ENCODE results near the gene ULBP1. TPM values are rescaled to one million over a fixed set of nuclear protein-coding genes. Genes with fewer than 3 reads are reported as not detected.
A peak's percentile ranks its signal among the peaks of the same experiment; 100 is the strongest.
"Not testable (repeated sequence)": the region's sequence is repeated elsewhere in the genome, so short reads cannot be mapped to it uniquely, and the experiment has no call there.

ULBP1 gene
- total RNA-seq, 4 donors from 2014 or later, result 0.32 to 0.38 TPM; not detected in 2

DNA sequence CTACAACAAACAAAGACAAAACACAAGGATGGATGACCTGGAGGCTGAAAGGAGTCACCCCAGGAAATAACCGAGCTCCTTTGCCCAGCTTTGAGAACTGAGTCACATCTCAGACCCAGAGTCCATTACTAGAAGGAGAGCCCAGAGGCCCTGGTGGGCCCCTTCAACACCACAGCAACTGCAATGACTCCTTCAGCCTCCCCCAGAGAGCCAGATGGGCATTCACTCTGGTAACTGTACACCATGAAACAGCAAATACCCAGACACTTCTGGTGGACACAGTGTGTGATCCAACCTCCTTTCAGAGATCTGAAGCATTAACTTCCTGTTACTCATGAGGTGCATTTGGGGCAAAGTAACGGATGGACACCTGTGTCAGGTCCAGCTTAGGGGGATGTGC is 39.0 kb downstream of the ULBP1 start:
- no peak overlapping the region for H3K4me3 ChIP-seq (ENCODE audit: low read depth, poor library complexity, severe bottlenecking)
- intact Hi-C loops (cut with DNase I; ENCODE audit: low total_unique reads), result no loop called here
- DNase-seq (ENCODE audit: low spot score in 2 of 2), result no peak
- WGBS, 2 donors, result 89 to 96% methylated on average over 2 of the region's 2 CpGs
- TF ChIP-seq POLR2A (IDR thresholded peaks at IDR 0.05) (no peak), CTCF (IDR thresholded peaks at IDR 0.05) (no peak)

DNA sequence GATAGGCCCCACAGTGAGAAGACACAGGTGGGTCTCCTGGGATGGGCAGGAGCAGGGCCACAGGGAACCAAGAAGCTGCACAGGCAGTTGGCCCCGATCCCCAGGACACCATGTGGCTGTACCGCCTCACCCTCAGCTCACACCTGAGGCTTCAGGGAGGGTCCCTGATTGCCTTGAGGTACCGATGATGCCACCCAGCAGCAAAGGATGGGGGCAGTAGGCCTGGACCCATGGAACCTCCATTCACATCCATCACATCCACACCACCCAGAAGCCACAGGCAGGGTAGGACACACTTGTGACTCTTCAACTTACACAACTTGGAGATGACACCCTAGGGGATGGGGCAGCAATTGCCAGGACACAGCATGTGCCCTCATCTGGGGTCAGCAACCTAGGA is 39.9 kb downstream of the ULBP1 start:
- intact Hi-C loops (cut with DNase I; ENCODE audit: low total_unique reads); H3K4me3 ChIP-seq (ENCODE audit: low read depth, poor library complexity, severe bottlenecking): not testable (repeated sequence)
- WGBS, 2 donors, result 83 to 92% methylated on average over 2 to 3 of the region's 3 CpGs
- DNase-seq (ENCODE audit: low spot score in 2 of 2), result peak in 1 of 2 donors; percentile 72

DNA sequence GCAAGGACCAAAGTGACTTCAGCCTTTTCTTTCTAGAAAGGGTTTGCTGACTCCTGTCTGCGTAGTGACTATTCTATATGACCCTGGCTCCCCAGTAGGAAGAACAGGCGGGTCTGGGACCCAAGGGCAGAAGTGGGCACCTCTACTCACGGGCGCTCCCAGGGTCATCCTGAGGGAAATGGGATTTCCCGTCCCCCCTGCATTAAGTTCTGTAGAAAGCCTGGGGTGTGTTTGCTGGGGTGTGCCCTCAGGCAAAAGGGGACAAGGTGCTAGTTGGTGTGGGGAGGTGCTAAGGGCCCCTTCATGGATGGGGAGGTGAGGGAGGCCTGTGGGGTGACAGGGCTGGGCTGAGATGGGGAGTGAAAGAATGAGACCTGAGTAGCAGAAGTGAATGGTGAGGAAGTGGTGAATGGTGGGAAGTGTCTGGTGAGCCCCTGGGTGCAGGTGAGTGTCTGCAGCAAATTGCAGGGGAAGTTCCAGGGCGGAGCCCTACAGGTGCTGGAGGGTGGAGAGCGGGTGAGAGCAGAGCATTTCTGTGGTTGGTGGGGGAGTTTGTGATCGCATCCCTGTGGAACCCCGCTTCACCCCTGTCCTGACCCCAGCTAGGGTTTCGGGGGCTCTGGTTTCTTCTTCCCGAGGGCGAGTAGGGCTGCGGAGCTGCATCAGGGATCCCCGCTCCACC is 40.5 kb downstream of the ULBP1 start:
- WGBS, 2 donors, result 40 to 51% methylated on average over 12 to 14 of the region's 14 CpGs
- intact Hi-C loops (cut with DNase I; ENCODE audit: low total_unique reads), result no loop called here
- peak overlapping the region; percentile 41 for H3K4me3 ChIP-seq (ENCODE audit: low read depth, poor library complexity, severe bottlenecking)
- DNase-seq (ENCODE audit: low spot score in 2 of 2), result peak in 1 of 2 donors; percentile 68
- no peak for TF ChIP-seq POLR2A (IDR thresholded peaks at IDR 0.05)
- TF ChIP-seq CTCF (IDR thresholded peaks at IDR 0.05), result no peak

DNA sequence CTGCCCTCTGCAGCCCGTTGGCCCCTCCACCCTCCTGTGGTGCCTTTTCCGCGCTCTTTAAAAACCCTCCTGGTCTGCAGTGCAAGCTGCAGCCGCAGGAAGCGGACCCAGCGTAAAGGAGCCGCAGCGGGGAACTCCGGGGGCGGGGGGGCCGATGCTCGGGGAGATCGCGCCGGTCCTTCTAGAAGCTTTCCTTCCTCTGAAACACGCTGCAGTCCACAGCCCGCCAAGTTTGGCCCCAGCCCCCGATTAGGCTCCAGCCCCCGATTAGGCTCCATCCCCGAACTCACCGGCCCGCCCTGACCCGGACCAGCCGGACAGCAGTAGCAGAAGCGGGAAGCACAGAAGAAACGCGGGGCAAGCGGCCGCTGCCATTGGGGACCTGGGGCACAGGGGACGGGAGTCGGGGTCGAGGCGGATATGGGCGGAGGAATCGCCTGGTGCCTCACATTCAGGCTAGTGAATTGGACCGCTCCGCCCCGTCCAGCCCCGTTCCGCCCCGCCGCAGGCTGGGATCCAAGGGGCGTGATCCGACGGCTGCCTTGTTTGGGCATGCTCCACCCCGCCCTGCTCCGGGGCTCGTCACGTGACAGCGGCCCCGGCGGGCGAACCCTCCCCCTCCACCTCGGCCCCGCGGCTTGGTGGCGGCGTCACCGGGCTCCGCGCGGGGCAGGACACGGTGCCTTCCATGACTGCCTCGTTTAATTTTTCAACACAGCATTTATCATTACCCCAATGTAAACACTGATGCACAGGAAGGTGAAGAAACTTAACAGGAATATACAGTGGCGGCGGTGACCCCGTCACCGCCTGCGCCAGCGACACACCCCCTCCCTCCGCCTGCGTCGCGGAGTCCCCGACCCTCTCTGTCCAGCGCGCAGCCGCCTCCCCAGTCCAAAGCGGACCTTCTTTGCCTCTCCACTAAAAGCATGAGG is 41.3 kb downstream of the ULBP1 start:
- intact Hi-C loops (cut with DNase I; ENCODE audit: low total_unique reads), result loop anchor here (5.0 kb wide), 1 partner anchor 63 kb away; the partner anchor contains the start of gene ULBP2
- peak; percentile 88 to 98 for DNase-seq (ENCODE audit: low spot score in 2 of 2)
- H3K4me3 ChIP-seq (ENCODE audit: low read depth, poor library complexity, severe bottlenecking), result peak overlapping the region; percentile 41
- TF ChIP-seq CTCF (IDR thresholded peaks at IDR 0.05) (no peak), POLR2A (IDR thresholded peaks at IDR 0.05) (no peak)
- WGBS, 2 donors, result 2% methylated on average over 46 to 78 of the region's 79 CpGs

- WGBS, 2 donors, result 77 to 79% methylated on average over 14 of the region's 14 CpGs
- peak in 1 of 2 donors; percentile 82 for DNase-seq (ENCODE audit: low spot score in 2 of 2)
- no peak overlapping the region for H3K4me3 ChIP-seq (ENCODE audit: low read depth, poor library complexity, severe bottlenecking)
- TF ChIP-seq CTCF (IDR thresholded peaks at IDR 0.05) (no peak), POLR2A (IDR thresholded peaks at IDR 0.05) (no peak)
- intact Hi-C loops (cut with DNase I; ENCODE audit: low total_unique reads), result loop anchor here (5.0 kb wide), 1 partner anchor 64 kb away; the partner anchor contains the start of gene ULBP2
These were observed 42.3 kb downstream of the ULBP1 start for GRCh38 chr6:150005761-150006651.
